Epidermal melanocyte (primary cell): Measurements from ENCODE around the gene MYLK.
"Not testable (repeated sequence)": the region's sequence is repeated elsewhere in the genome, so short reads cannot be mapped to it uniquely, and the experiment has no call there.

ENCODE experiments used
- DNase-seq: peaks from one replicate; pipeline ENCODE4 v3.0.0; 2011; ENCODE audit warnings: low spot score; ENCODE audit not compliant: insufficient read length

Gene MYLK

GRCh38 chr3:123703663-123704062 lies 180.5 kb downstream of the MYLK start:
- not testable (repeated sequence) for DNase-seq

- DNase-seq, result no peak
Measured at GRCh38 chr3:123702720-123703119, 181.4 kb downstream of the MYLK start.

GRCh38 chr3:123702057-123702456 lies 182.1 kb downstream of the MYLK start:
- not testable (repeated sequence) for DNase-seq

- no peak for DNase-seq
Measured at GRCh38 chr3:123700791-123701722, 183.1 kb downstream of the MYLK start.

GRCh38 chr3:123698813-123699212 lies 185.3 kb downstream of the MYLK start:
- DNase-seq, result no peak

- no peak for DNase-seq
Measured at GRCh38 chr3:123696808-123697207, 187.3 kb downstream of the MYLK start.

- DNase-seq, result no peak
Measured at GRCh38 chr3:123695731-123696640, 188.1 kb downstream of the MYLK start.

GRCh38 chr3:123695152-123695551 lies 189.0 kb downstream of the MYLK start:
- DNase-seq, result no peak

- DNase-seq, result no peak
Measured at GRCh38 chr3:123694366-123695087, 189.6 kb downstream of the MYLK start.

- no peak for DNase-seq
Measured at GRCh38 chr3:123693584-123694190, 190.4 kb downstream of the MYLK start.

GRCh38 chr3:123692671-123693070 lies 191.5 kb downstream of the MYLK start:
- DNase-seq, result no peak

GRCh38 chr3:123692041-123692440 lies 192.1 kb downstream of the MYLK start:
- no peak for DNase-seq

GRCh38 chr3:123689831-123690230 lies 194.3 kb downstream of the MYLK start:
- no peak for DNase-seq

GRCh38 chr3:123688241-123688747 lies 195.8 kb downstream of the MYLK start:
- peak; percentile 74 for DNase-seq

GRCh38 chr3:123687286-123687685 lies 196.8 kb downstream of the MYLK start:
- DNase-seq, result no peak

- no peak for DNase-seq
Measured at GRCh38 chr3:123686251-123686650, 197.9 kb downstream of the MYLK start.

- DNase-seq, result no peak
Measured at GRCh38 chr3:123685780-123686179, 198.4 kb downstream of the MYLK start.

GRCh38 chr3:123684636-123685035 lies 199.5 kb downstream of the MYLK start:
- no peak for DNase-seq

- no peak for DNase-seq
Measured at GRCh38 chr3:123684209-123684608, 199.9 kb downstream of the MYLK start.

GRCh38 chr3:123683505-123684154 lies 200.5 kb downstream of the MYLK start:
- no peak for DNase-seq
